GM21526 (cell line): ENCODE measurements around the gene STK35.
A peak's percentile ranks its signal among the peaks of the same experiment; 100 is the strongest.

Experiments
- ATAC-seq: cut with Tn5 transposase; IDR thresholded peaks from one replicate; pipeline ENCODE4 v1.9.1; 2021; ENCODE audit warnings: moderate library complexity; ENCODE audit not compliant: unreplicated experiment, low FRiP score

STK35 gene

DNA sequence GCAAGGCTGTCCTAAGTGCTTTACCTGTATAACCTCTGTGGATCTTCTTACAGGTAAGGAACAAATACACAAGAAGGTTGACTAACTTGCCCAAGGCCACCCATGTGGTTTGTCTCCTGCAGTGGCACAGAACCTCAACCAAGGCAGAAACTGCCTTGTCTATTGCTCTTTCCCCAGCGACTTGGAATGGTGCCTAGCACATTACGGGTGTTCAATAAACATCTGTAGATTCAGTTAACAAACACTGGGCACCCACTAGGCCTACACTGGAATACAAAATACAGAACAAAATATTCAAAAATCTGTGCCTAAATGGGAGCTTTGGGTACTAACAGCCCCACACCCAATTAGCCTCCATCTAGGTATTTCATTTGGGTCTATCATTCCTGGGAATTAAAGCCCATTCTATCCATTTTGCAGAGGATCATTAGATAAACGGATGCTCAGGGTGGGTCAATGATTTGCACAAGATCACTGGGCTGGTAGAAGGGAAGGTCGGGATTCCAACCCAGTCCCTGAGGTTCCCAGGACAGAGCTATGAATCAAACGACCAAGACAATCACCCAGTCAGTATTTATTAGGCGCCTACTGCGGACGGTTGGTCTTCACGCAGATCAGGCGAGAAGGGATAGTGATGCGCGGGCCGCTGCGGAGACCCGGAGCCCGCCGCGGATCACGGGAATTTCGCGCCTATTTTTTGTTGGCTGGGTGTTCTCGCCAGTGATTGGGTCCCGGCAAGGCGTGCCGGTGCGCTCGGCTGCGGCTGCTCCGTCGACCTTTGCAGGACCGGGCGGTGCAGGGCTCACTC, at the start of gene STK35:
STK35 (plus strand) TSS at position 771 of the 808 bp plus-strand sequence. CDS start 55 bp downstream, outside the sequence.
- peak; percentile 41 for ATAC-seq

DNA sequence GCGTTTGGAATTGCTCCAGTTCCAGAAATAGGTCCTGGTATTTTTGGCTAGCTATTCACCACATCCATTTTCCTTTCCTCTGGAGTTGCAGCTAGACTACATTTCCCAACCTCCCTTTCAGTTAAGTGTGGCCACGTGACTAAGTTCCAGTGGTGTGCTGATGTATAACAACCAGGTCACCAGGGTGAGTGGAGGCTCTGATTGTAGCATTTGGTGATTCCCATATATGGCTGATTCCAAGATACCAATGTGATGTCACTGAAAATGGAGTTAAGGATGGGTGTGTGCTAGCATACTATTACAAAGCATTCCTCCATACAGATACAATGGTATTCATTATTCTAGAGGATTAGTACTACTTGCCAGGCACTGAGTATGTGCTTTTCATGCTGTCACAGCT, 49.7 kb upstream of the STK35 start:
- ATAC-seq = no peak

- no peak for ATAC-seq
Observed at GRCh38 chr20:2052741-2053140, 48.9 kb upstream of the STK35 start.

GRCh38 chr20:2053615-2054014, 48.0 kb upstream of the STK35 start:
- no peak for ATAC-seq

- no peak for ATAC-seq
Observed at GRCh38 chr20:2054911-2055310, 46.7 kb upstream of the STK35 start.

GRCh38 chr20:2059411-2059810, 42.2 kb upstream of the STK35 start:
- ATAC-seq = no peak

DNA sequence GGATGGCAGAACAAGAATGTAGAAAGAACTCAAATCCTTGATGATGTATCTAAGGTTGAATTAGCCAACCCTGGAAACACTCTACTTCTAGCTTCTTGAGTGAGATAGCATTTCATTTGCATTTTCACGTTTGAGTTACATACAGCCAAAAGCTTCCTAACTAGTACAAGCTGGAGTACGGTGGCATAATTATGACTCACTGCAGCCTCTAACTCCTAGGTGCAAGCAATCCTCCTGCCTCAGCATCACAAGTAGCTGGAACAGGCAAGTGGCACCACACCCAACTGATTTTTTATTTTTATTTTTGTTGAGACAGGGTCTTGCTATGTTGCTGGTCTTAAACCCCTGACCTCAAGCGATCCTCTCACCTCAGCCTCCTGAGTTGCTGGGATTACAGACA, 36.5 kb upstream of the STK35 start:
- no peak for ATAC-seq

GRCh38 chr20:2066461-2067122, 35.0 kb upstream of the STK35 start:
- no peak for ATAC-seq

- ATAC-seq = no peak
Observed at GRCh38 chr20:2080532-2081224, 20.9 kb upstream of the STK35 start.

GRCh38 chr20:2084703-2085102, 16.9 kb upstream of the STK35 start:
- ATAC-seq = no peak

- no peak for ATAC-seq
Observed at GRCh38 chr20:2086177-2086979, 15.2 kb upstream of the STK35 start.

GRCh38 chr20:2086980-2087377, 14.6 kb upstream of the STK35 start:
- ATAC-seq = no peak

GRCh38 chr20:2088891-2089290, 12.7 kb upstream of the STK35 start:
- no peak for ATAC-seq

DNA sequence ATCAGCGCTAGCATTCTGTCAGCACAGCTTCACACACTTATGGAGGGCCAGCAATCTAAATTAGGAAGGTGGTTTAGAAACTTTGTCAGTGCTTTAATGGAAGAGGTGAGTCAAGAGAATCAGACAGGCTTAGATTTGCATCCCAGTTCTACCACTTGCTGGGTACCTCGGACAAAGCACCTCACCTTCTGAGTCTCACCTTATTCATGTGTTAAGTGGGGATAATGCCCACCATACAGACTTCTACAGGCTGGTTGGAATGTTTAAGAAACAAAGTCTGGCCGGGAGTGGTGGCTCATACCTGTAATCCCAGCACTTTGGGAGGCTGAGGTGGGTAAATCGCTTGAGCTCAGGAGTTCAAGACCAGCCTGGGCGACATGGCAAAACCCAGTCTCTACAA, 12.2 kb upstream of the STK35 start:
- ATAC-seq = no peak

GRCh38 chr20:2093159-2093781, 8.4 kb upstream of the STK35 start:
- no peak for ATAC-seq

GRCh38 chr20:2093883-2094282, 7.7 kb upstream of the STK35 start:
- no peak for ATAC-seq

DNA sequence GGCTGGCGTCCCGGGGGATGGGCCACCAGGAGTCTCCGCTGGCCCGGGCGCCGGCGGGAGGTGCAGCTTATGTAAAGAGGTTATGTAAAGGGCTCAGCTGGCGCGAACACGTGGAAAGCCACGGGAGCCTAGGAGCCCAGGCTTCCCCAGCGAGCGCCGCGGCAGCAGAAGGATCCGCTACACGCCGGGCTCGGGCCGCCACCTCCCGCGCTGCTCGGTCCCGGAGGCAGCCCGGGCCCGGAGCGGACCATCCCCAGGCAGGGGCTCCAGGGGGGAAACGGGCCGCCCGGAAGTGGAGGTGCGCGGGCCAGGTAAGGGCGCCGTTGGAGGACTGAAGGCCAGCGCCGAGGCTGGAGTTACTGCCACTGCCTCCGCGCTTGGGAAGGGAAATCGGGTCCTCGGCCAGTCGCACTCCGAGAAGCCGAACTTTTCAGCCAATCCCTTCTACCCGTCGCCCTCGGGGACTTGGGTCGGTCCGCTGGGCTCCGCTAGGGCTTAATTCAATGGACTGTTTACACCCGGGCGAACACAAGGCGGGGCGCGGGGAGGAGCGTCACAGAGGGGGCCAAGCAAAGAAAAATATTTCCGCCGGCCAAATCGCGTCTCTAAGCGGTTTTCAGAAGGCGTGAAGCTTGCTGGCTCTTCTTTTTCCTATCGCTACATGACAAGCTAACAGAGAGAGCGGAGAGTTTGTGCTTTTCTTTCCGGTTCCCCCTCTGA, 398 bp downstream of the STK35 start:
- peak; percentile 79 for ATAC-seq

DNA sequence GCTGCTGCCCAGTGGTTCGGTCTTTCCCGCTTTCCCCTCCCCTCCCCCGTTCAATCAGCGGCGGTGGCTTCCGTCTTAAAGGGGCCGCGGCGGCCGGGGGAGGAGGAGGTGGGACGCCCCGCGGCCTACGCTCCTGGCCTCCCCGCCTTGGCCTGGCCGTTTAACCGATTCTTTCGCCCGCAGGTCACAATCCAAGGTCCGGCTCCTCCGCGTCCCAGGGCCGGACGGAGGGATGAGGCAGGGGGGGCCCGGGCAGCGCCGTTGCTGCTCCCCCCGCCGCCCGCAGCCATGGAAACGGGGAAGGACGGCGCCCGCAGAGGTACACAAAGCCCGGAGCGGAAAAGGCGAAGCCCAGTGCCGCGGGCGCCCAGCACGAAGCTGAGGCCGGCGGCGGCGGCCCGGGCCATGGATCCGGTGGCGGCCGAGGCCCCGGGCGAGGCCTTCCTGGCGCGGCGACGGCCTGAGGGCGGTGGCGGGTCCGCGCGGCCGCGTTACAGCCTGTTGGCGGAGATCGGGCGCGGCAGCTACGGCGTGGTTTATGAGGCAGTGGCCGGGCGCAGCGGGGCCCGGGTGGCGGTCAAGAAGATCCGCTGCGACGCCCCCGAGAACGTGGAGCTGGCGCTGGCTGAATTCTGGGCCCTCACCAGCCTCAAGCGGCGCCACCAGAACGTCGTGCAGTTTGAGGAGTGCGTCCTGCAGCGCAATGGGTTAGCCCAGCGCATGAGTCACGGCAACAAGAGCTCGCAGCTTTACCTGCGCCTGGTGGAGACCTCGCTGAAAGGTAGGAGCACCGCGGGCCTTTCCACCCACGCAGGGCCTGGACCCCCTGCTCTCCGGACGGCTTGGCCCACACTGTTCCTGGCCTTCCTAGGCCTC, 1.2 kb downstream of the STK35 start:
- ATAC-seq = peak; percentile 55
